Coronary artery (tissue), 2 donors: ENCODE results near the gene CDK2AP2.

ENCODE experiments used
- DNase-seq: peaks from one replicate; pipeline ENCODE4 v3.0.0-alpha.2; 2017; ENCODE audit warnings: low spot score
- H3K27ac ChIP-seq, 2 donors: fragments of 200-600 bp; sonication (generic); one replicate each; pipeline ENCODE4 v1.5.1; 2016 to 2019
- H3K4me3 ChIP-seq: fragments of 200-600 bp; sonication (generic); 2 replicates; pipeline ENCODE4 v1.5.1; 2016; ENCODE audit warnings: mild to moderate bottlenecking, moderate library complexity
- TF ChIP-seq, protein P1 (sequence below): fragments of 200-600 bp; sonication (generic); IDR thresholded peaks from one replicate; pipeline ENCODE4 v1.5.1; 2019; ENCODE audit warnings: antibody characterized with exemption

The CDK2AP2 gene

GRCh38 chr11:67523556-67524479, 15.9 kb upstream of the CDK2AP2 start:
- TF ChIP-seq, protein P1, sequence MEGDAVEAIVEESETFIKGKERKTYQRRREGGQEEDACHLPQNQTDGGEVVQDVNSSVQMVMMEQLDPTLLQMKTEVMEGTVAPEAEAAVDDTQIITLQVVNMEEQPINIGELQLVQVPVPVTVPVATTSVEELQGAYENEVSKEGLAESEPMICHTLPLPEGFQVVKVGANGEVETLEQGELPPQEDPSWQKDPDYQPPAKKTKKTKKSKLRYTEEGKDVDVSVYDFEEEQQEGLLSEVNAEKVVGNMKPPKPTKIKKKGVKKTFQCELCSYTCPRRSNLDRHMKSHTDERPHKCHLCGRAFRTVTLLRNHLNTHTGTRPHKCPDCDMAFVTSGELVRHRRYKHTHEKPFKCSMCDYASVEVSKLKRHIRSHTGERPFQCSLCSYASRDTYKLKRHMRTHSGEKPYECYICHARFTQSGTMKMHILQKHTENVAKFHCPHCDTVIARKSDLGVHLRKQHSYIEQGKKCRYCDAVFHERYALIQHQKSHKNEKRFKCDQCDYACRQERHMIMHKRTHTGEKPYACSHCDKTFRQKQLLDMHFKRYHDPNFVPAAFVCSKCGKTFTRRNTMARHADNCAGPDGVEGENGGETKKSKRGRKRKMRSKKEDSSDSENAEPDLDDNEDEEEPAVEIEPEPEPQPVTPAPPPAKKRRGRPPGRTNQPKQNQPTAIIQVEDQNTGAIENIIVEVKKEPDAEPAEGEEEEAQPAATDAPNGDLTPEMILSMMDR, result no peak
- H3K27ac ChIP-seq, result no peak overlapping the region
- DNase-seq, result peak; percentile 65
- H3K4me3 ChIP-seq, result no peak overlapping the region

DNA sequence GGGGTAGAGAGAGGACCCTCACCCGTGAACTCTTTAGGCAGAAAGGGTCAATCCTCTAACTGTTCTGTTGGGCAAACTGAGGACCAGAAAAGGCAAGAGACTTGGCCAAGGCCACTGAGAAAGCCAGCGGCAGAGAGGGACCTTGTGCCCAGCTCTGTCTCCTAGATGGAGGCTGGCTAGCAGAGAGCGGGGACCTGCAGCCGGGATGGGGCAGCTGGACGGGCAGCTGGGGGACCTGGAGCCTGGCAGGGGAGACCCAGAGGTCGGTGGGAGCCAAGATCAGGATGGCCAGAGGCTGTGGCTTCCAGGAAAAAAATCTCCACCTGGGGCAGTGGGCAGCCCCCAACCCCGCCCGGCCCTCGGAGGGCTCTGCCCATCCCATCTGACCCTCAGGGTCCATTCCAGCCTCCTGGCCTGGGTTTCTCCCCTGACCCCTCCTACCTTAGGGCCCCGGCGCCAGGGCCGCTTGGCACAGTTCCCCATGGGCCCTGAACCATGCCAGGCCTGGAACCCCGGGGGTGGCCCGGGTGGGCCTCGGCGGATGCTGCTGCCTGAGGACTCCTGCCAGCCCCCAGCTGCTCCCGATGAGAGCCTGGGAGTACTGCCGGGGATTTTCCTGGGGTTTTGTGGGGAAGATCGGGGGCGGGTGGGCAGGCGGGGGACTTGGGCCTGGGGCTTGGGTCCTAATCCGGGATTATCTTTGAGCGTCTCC, 15.0 kb upstream of the CDK2AP2 start, which contains the start of gene CABP2:
CABP2 (minus strand) TSS at position 603 of the 712 bp plus-strand sequence; CDS start at position 483, 120 bp downstream.
- TF ChIP-seq, protein P1, result no peak
- peak; percentile 68 for DNase-seq
- Histone ChIP-seq H3K4me3 (no peak within 1 kb of the TSS), H3K27ac (no peak within 1 kb of the TSS)

- TF ChIP-seq, protein P1, result no peak
- Histone ChIP-seq H3K27ac (no peak overlapping the region), H3K4me3 (no peak overlapping the region)
- DNase-seq, result peak; percentile 63
These were observed 14.4 kb upstream of the CDK2AP2 start for GRCh38 chr11:67522338-67522737.

DNA sequence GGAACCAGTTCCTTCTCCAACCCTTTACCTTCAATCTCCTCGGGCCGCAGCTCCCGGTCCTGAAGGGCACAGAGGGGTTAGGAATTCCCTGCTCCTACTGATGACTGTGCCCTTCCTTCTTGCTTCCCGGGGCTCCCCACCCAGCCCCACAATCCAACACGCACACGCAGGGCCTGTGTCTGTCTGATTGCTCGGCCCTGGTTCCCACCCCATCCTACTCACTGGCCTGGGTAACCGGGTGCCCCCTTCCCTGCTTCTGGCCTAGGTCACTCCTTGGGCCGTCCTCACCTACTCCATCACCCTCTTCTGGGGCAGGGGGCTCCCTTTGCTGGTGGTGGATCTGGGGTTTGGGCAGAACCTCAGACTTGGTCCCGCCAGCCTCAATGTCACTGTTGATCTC, 14.0 kb upstream of the CDK2AP2 start:
- H3K4me3 ChIP-seq, result no peak overlapping the region
- DNase-seq, result peak; percentile 62
- no peak overlapping the region for H3K27ac ChIP-seq
- TF ChIP-seq, protein P1, result no peak

- Histone ChIP-seq H3K4me3 (no peak overlapping the region), H3K27ac (no peak overlapping the region)
- TF ChIP-seq, protein P1, result no peak
- no peak for DNase-seq
These were observed 13.2 kb upstream of the CDK2AP2 start for GRCh38 chr11:67520856-67521824.

DNA sequence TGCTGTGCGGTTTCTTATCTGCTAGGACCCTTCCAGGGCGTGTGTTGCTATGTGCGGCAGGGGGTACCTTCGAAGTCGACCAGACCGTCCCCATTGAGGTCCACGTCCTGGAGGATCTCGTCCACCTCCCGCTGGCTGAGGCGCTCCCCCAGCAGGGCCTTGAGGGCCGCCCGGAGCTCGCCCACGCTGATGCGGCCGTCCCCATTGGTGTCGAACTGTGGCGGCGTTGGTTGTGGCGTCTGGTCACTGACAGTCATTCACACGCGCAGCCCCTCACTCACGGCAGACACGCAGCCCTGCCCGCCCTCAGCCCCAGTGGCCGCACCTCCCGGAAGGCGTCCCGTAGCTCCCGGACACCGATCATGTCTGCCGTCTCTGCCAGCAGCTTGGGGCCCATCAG, 11.8 kb upstream of the CDK2AP2 start:
- no peak overlapping the region for H3K4me3 ChIP-seq
- TF ChIP-seq, protein P1, result no peak
- peak; percentile 67 for DNase-seq
- no peak overlapping the region for H3K27ac ChIP-seq
